ENCODE results near the gene PTPRK.
A peak's percentile ranks its signal among the peaks of the same experiment; 100 is the strongest.

Gene PTPRK

DNA sequence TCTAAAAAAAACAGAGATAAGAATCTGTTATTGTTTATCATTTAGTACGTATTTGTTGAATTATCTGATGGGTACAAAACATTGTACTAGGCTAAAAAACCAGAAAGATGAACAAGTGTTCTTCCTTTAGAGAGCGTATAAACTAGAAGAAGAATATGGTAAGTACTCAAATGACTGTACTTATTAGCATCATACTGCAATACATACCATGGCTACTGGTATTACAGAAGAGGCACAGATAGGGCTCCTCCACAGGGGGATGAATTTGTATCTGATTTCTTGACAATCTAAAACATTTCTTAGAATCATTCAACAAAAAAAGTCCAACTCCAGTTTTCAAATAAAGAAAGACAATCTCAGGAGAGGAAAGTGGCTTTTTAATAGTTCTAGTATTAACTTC lies 501.6 kb downstream of the PTPRK start:
- no peak for DNase-seq (ENCODE audit: low read depth in 2 of 2)

DNA sequence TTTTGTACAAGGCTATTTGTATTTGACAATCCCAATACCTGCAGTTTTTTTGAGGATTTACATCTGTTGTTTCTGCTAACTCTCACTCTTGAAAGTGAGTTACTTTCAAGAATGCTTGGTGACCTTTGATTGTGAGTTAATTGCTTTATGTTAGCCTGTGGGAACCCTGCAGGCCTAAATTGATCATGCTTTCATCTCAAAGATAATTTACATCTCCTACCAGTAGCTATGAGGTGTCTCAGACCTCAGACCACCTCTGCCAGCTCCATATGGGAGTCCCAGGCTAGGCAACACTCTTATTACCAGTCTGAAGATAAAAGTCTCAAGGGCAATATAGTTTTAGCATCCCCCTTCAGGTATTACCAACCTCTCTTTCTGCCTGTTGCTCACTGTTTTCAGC lies 503.1 kb downstream of the PTPRK start:
- no peak for DNase-seq (ENCODE audit: low read depth in 2 of 2)

DNA sequence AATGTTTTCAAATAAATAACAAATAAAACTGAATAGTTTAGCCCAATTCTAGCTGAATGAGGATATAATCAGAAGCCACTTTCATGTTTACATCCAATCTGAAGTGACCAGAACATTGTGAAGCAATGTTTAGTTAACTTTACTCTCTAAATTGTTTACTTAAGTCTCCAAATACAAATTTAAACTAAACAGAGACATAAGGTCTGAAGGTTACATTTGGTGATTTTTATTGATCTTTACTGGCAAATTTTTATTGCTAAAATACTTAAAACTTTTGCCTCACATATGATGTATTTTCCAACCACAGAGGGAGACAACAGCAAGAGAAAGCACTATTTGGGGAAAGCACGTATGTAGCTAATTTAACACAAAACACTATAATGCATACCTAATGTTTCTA lies 512.7 kb downstream of the PTPRK start:
- no peak for DNase-seq (ENCODE audit: low read depth in 2 of 2)

DNA sequence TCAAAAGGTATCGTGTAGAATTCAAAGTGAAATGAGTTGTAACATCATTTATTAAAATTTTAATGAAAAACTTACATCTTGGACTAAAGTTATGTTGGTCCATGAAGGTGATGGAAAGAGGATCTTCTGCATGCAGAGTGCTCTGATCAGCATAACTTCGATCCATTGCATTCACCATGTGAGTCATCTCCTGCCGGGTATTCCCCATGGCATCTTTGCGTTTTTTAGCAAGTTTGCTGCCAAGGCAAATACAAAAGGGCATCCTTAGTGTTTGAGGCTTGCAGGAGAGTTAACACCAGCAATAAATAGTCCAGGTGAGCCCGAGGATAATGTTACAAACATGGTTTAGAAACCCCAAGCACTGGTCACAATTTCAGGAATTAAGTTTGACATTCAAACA lies 515.4 kb downstream of the PTPRK start:
- no peak for DNase-seq (ENCODE audit: low read depth in 2 of 2)

DNA sequence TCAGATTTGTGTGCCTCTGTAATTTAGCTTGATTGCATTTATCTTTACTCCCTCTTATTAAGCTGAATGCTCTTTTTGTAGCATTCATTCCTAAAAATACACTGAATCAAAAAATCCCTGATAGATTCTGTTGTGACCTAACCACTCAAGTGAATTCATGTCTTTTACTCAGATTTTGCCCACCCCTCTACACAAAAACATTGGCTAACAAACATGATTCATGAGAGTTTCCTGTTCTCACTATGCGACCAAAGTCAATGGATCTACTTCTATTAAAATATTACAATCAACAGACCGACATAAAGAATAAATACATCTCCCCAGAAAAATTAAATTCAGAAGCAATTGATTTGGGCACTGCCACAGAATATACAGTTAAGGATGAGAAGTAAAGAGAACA lies 520.0 kb downstream of the PTPRK start:
- DNase-seq (ENCODE audit: low read depth in 2 of 2), result no peak

DNA sequence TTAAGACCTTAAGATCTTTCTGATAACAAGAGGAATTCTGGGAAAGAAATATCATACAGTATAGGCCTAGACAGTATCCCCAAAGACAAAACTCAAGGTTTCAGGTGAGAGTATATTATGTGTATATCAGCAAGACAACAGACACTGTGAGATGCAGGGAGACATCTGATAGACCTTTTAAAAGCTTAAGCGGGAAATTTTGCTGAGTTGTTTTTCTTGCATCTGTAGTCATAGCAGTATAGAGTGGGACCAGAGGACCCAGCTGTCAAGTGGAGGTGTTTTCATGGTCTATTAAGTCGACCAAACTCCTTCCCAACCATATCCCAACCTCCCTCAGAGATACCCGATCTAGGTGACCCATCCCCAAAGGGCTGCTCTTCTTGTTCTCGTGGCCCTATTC lies 521.4 kb downstream of the PTPRK start:
- DNase-seq (ENCODE audit: low read depth in 2 of 2), result no peak

DNA sequence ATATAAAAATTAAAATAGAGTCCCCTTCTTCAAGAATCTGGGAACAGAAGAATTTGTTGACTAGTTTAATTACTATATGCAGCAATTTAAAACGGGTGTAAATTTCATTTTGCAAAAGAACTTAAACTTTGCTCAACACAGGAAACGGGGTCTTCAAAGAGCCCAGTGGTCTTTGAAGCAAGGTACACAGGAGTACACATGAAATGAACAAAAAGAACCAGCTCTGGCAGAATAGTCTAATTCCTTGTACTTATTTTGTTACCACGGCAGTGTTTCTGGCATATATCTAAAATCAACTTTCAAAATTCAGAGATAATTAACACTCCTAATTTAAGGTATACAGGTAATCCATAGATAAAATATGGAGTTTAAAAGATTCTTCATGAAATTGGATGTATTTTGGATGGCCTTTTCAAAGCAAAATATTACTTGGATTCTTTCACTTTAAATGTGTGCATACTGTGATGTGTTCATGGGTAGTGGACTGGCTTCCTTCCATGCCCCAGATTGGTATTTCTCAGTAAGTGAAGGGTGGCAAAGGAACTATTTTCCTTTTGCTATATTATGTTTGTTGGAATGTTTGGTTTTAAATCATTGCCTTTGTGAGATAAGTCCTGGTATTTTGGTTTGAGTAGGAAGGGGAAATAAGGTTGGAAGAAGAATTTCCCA lies 522.8 kb downstream of the PTPRK start:
- DNase-seq (ENCODE audit: low read depth in 2 of 2), result no peak

DNA sequence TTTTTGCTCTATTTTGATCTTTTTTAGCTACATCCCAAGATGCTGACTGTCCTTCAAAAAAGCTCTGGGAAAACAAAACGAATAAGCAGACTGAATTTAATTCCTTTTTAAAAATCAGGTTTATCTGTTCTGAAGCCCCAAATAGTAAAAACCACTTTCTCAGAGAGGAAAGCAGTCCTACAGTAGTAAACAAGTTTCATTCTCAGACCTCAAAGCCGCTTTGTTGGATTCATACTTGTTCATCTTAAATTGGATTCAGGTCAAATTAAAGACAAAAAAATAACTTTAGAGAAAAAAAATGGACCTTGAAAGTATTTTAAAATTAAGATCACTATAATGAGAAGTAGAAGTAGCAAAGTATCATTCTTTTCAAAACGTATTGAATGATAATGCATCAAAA lies 523.5 kb downstream of the PTPRK start:
- no peak for DNase-seq (ENCODE audit: low read depth in 2 of 2)

DNA sequence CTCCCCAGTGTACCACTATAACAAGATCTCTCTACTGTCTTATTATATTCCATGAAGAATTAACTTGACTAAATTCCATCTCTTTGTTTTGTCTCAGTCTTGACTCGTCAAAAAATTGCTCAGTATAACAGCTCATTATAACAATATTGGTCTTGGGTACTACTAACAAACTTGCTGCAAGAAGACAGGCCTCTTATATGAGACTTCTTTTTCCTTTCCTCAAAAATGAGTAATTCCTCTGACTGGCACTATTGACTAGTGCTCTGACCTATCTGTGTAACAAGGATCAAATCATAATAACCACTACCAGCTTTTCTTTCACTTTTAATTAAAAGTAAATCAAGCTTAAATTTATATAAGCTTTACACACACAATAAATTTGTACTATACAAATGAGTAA lies 528.3 kb downstream of the PTPRK start:
- DNase-seq (ENCODE audit: low read depth in 2 of 2), result no peak

DNA sequence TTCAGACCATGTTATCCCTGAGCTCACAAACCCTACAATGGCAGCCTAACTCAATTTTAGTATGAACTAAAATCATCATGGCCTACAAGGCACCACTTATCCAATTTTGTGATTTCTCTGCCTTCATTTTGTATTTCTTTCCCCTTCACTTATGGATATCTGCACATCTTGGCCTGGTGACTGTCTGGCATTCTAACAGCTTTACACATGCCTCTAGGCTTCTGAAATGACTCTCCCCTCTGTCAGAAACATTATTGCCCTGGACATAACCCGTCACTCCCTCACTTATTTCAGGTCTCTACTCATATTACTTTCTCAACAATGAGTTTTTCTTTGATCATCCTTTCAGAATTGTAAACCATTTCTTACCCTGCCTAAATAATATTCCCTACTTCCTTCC lies 530.3 kb downstream of the PTPRK start:
- DNase-seq (ENCODE audit: low read depth in 2 of 2), result no peak

DNA sequence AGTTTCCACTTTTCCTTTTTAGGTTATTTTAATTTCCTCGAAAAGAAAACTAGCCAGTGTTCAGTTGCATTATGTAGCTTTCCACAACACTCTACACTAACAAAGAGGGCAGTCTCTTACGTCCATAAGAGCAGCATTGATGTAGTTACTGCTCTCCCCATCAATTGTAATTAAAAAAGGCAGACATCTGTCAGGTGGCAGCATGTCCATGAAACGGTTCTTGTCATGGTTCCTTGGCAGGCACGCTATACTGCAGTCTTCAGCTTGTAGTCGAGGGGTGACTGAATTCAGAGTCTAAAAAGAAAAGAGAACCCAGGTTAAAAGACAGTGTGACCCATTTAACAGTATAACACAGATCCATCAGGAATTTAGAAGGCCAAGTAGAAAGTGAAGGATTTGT lies 539.4 kb downstream of the PTPRK start:
- no peak for DNase-seq (ENCODE audit: low read depth in 2 of 2)

DNA sequence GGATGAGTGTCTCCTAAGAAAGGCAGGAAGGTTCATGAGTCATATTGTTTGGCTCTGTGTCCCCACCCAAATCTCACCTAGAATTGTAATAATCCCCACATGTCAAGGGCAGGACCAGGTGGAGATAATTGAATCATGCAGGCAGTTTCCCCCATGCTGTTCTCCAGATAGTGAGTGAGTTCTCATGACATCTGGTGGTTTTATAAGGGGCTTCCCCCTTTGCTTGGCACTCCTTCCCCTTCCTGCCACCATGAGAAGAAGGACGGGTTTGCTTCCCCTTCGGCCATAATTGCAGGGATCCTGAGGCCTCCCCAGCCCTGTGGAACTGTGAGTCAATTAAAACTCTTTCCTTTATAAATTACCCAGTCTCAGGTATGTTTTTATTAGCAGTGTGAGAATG lies 542.2 kb downstream of the PTPRK start:
- peak in 1 of 2 donors; percentile 15 for DNase-seq (ENCODE audit: low read depth in 2 of 2)

DNA sequence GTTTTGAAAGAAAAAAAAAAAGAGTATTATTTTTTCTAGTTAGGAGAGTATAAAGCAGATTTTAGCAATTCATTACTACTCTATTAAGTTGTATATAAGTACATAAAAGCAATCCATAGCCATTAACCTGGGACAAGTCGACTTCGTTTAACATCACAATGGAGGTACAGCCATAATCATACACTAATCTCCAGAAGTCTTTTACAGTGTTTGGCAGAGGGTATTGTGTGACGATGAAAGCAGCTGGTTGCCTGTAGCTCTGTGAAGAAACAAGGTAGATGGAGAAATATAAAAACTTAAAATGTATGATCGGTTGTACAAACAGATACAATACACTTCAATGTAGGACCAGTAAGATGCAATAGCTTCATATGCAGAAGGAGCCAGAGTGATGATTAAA lies 543.6 kb downstream of the PTPRK start:
- no peak for DNase-seq (ENCODE audit: low read depth in 2 of 2)

DNA sequence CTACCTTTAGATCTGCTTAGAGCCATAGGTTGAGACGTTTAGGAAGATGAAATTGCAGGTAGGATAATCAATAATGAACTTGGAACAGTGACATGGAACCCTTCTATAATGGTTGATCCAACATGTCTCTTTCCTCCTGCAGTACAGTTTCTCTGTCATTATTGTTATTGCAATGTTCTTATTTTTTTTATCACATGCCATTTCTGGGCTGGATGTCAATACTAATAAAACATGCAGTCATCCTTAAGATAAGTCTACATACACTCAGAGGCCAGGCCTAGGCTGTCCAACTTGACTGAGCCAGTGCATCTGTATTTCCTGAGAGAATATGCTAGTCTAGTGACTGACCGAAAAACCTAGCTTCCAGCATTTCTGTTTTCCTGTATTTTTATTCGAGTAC lies 544.3 kb downstream of the PTPRK start:
- no peak for DNase-seq (ENCODE audit: low read depth in 2 of 2)

DNA sequence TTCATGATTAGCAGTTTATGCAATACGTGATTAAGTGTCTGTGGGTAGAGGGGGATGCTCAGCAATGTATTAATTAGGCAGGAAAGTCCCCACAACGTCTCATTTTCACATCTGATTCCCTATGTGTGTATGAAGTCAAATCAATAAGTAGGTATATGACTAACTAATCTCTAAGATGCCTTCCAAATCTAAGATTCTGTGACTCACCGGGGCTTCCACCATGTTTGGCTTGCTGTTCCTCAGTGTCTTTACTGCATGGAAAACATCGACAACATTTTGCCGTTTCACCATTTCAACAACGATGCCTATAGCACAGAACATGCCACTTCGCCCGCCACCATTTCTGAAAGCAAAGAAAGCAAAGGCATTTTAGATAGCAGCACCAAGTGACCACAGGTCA lies 547.6 kb downstream of the PTPRK start:
- DNase-seq (ENCODE audit: low read depth in 2 of 2), result peak in 1 of 2 donors; percentile 32

DNA sequence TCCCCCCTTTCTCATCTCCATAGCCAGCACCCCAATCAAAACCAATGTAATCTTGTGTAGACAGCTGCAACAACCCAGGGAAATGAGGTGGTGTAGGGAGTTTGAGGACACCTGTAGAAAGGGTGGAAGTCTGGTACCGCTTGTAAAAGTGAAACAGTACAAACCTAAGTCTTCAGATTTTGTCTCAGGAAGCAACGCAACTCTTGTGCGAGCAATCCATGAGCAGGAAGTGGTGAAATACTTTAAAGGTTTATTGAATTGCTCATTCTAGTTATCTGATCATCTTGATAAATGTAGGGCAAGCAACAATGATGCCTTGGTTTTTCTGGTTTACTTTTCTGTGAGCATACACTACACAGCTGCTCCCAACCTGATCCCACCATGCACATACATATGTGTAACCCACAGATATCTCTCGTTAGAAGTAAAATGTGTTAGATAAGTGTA lies 548.4 kb downstream of the PTPRK start:
- DNase-seq (ENCODE audit: low read depth in 2 of 2), result peak in 1 of 2 donors; percentile 27

DNA sequence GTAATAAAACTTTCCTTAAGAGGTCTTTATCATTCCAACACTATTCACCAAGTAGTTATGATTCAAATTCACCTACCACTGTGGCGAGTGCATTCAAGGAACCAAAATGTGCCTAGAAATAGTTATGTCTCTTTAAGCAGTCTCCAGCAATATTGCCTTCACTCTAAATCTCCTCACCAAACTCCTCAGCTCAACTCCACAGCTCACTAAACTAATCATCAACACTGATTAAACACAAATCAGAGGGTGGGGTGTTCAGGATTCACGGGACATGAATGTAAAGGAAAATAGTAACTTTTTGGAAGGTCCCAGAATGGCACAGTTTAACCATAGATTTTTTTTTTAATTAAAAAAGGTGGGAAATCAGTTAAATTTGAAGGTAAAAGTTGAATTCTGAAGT lies 549.0 kb downstream of the PTPRK start:
- no peak for DNase-seq (ENCODE audit: low read depth in 2 of 2)

DNA sequence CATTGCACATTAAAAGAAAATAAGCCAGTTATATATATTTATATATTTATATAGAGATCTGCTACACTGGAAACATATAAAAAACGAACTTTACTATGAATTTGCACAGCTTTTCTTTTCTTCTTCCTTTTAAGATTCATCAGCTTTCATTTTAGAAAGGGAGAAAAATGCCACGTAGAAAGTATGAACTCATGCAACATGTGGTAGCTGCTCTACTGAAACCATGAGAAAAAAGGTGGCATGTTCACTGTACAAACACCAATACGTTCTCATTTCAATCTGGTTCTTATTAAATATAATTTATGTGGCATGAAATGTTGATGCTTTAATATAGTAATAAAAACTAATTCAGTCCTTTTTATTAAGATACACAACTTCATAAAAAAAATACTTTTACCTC lies 550.7 kb downstream of the PTPRK start:
- DNase-seq (ENCODE audit: low read depth in 2 of 2), result no peak

DNA sequence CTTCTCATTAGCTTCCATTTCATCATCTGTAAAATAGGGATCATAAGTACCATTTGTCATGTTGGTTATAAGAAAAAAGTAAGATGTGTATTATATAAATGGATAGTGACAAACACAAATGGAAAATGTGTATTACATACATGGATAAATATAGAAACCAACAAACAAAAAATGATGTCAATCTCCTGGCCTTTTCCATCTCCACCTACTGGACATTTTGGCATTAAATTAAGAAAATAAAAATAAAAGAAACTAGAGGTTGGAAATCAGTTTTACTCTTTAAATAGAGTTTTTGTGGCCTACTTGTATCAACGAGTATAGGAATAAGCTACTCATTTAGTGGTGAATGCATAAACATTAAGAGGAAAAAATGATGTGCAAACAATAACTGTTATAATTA lies 552.0 kb downstream of the PTPRK start:
- no peak for DNase-seq (ENCODE audit: low read depth in 2 of 2)

DNA sequence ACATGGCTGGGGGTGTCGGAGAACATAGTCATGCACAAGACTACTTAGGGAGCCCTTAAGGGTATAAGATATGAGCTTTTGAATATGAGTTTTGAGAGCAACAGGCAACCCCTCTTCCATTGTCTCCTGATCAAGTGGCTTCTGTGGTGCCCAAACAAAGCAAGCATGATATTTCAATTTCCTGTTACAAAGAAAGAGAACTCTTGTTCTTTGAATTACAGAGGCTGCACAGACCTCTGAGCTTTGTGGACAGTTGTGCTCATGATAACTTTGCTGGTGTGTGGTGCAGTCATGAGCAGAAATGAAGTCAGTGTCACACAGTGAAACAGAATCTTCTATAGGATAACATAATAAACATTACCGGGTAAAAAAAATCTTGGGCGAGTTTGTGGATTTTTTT lies 552.7 kb downstream of the PTPRK start:
- no peak for DNase-seq (ENCODE audit: low read depth in 2 of 2)

DNA sequence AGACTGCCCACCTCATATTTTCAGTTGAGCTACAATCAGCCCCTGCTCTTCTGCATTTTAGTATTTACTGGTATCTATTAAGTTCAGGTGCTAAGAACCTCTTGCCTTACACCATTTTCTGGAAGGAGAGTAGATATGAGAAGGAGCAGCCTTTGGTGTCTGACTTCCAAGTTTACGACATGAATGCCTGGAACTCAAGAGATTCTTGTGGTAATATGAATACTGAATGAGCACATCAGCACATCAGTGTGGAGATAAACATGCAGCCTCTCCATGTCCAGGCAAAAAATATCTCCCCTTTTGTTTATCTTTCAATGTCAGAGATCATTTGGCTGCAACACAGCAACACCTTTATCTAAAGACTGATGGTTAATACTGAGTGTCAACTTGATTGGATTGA lies 553.8 kb downstream of the PTPRK start:
- no peak for DNase-seq (ENCODE audit: low read depth in 2 of 2)

DNA sequence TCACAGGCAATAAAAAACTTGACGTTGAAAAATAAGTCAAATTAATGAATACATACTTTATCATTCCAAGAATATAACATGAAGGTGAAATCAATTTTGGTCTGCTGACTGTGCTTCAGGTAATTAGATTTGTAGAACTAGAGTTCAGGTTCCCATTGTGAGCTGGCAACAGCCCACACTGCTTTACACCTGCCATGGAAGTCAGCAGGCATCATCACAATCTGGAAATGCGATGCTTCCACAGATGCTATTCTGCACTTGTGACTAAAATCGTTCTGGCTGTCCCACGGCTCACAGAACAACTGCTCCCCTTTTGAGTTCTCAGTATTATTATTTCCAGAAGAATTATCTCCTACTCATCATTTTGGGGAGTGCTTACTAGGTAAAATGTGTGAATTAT lies 556.9 kb downstream of the PTPRK start:
- no peak for DNase-seq (ENCODE audit: low read depth in 2 of 2)

DNA sequence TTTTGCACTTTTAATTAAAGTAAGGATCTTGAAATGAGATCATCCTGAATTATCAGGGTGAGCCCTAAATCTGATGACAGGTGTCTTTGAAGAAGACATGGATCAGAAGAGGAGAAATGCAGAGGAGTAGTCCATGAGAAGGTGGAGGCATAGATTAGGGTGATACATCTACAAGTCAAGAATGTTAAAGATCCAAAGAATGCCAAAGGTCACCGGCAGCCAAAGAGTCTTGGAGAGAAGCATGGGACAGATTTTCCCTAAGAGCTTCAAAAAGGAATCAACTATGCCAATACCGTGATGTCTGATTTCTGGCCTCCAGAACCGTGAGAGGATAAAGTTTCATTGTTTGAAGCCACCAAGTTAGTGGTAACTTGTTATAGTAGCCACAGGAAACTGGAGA lies 560.5 kb downstream of the PTPRK start:
- no peak for DNase-seq (ENCODE audit: low read depth in 2 of 2)

DNA sequence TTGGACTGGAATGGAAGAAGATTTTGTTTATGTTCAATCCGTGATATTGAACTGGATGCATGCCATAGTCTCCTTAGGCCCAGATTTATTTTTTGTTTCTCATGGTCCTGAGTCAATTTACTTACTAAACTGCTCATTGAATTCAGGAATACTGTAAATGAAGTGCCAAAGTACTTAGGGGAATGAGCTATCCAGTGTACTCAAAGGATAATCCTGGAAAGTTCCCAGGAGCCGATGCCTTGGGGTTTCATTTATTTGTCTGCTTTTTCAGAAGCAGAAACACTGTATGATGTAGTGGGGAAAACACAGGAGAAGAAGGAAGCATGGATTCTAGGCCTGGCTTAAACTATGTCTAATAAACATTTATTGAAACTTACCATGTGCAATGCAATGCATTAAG lies 563.4 kb downstream of the PTPRK start:
- no peak for DNase-seq (ENCODE audit: low read depth in 2 of 2)

All from activated CD8-positive, alpha-beta memory T cell treated with anti-CD3 and anti-CD28 coated beads for 4 hours (primary cell).